Measurements from ENCODE around the gene EMC7. TPM values are rescaled to one million over a fixed set of nuclear protein-coding genes. Genes with fewer than 3 reads are reported as not detected.

Gene EMC7
- total and polyA plus RNA-seq, 2 of the 13 experiments (the other 11 are each of a cell fraction or from before 2014, with no cell fraction given), result 46.8 to 113 TPM

DNA sequence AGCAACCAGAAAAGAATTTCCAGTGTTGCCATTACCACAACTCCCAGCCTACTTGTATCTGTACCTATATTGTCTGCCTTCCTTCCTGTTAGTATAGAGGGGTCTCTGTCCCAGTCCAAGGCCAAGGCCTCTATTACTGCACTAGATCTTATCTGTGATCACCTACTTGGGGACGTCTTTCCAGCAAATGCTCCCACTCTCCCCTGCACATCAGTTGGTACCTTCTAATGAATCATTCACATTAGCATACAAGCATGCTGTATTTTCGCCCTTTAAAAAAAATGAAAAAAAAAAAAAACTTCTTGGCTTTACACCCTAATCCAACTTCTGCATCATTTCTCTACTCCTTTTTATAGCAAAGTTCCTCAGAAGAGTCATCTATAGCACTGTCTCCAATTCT is 57.8 kb downstream of the EMC7 start:
- in situ Hi-C loops (cut with HindIII; ENCODE audit: extremely low pct_ligation_motif_present, low pct_unique_long_range_greater_than_20kb), result no loop called here
- DNase-seq (ENCODE audit: low spot score), result no peak
- WGBS (ENCODE audit: low lambda C conversion rate), result 14% methylated on average over 2 of the region's 2 CpGs

DNA sequence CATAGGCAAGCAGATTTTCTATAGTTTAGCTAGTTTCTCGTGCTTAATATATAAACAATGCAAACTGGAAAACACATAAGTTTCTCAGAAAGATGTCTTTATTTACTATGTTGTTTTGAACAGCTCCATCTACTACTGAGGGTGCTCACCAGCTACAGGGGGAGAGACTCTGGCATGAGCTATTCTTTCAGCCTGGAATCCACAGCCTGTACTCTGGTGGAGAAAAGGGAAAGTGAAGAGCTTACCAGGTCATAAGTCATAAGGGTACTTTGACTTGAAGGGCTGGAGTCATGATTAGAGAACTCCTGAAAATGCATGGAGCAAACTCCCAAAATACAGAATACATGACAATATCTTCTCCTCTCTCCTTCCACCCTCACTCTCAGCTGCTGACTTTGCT is 58.3 kb downstream of the EMC7 start:
- Histone ChIP-seq H3K27ac (ENCODE audit: extremely low read length, insufficient read depth, low read length) (no peak overlapping the region), H2AFZ (ENCODE audit: low read length) (no peak overlapping the region), H3K4me3 (replicated peaks in 1 of 3; ENCODE audit: insufficient read depth in 1 of 3, low read depth in 2 of 3, low read length in 3 of 3) (no peak overlapping the region), H3K9me3 (ENCODE audit: low read length) (no peaks in the 10 kb centered on the region), H3K79me2 (ENCODE audit: insufficient read depth, low read length) (no peaks in the 10 kb centered on the region), H3K36me3 (replicated peaks in 1 of 2; ENCODE audit: control insufficient read depth in 1 of 2, insufficient read depth in 2 of 2, low read length in 2 of 2) (no peaks in the 10 kb centered on the region), H4K20me1 (ENCODE audit: insufficient read depth, low read length) (no peaks in the 10 kb centered on the region), H3K4me1 (ENCODE audit: insufficient read depth, low read length) (peaks cover 33% of the 10 kb centered on the region), H3K27me3 (ENCODE audit: control insufficient read depth in 1 of 2, insufficient read depth in 2 of 2, low read length in 2 of 2) (no peaks in the 10 kb centered on the region; a peak in 2 of 5 replicates), H3K9ac (ENCODE audit: insufficient read depth, low read depth, low read length) (no peak overlapping the region), H3K4me2 (ENCODE audit: low read depth, low read length) (no peak overlapping the region)
- 13% methylated on average over 1 of the region's 1 CpG for WGBS (ENCODE audit: low lambda C conversion rate)
- intact Hi-C loops (cut with micrococcal nuclease; ENCODE audit: unreplicated experiment) (no loop called here), in situ Hi-C loops (cut with HindIII; ENCODE audit: extremely low pct_ligation_motif_present, low pct_unique_long_range_greater_than_20kb) (no loop called here)
- ATAC-seq (no peak), FAIRE-seq (no peak), DNase-seq (ENCODE audit: low spot score) (no peak)
- ChIA-PET POLR2A (no interaction called here), CTCF (ENCODE audit: low intra/inter-chr PET ratio, low total read pairs) (no interaction called here)
- TF ChIP-seq, protein P1, sequence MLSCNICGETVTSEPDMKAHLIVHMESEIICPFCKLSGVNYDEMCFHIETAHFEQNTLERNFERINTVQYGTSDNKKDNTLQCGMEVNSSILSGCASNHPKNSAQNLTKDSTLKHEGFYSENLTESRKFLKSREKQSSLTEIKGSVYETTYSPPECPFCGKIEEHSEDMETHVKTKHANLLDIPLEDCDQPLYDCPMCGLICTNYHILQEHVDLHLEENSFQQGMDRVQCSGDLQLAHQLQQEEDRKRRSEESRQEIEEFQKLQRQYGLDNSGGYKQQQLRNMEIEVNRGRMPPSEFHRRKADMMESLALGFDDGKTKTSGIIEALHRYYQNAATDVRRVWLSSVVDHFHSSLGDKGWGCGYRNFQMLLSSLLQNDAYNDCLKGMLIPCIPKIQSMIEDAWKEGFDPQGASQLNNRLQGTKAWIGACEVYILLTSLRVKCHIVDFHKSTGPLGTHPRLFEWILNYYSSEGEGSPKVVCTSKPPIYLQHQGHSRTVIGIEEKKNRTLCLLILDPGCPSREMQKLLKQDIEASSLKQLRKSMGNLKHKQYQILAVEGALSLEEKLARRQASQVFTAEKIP (CRISPR knock-in tag; IDR thresholded peaks at IDR 0.05; ENCODE audit: borderline replicate concordance), result no peak
- TF ChIP-seq SMC3 (IDR thresholded peaks at IDR 0.05; ENCODE audit: low read length) (no peak), PCBP1 (IDR thresholded peaks at IDR 0.05; ENCODE audit: borderline replicate concordance, low read depth, low read length) (no peak)
- TF ChIP-seq, protein P2, sequence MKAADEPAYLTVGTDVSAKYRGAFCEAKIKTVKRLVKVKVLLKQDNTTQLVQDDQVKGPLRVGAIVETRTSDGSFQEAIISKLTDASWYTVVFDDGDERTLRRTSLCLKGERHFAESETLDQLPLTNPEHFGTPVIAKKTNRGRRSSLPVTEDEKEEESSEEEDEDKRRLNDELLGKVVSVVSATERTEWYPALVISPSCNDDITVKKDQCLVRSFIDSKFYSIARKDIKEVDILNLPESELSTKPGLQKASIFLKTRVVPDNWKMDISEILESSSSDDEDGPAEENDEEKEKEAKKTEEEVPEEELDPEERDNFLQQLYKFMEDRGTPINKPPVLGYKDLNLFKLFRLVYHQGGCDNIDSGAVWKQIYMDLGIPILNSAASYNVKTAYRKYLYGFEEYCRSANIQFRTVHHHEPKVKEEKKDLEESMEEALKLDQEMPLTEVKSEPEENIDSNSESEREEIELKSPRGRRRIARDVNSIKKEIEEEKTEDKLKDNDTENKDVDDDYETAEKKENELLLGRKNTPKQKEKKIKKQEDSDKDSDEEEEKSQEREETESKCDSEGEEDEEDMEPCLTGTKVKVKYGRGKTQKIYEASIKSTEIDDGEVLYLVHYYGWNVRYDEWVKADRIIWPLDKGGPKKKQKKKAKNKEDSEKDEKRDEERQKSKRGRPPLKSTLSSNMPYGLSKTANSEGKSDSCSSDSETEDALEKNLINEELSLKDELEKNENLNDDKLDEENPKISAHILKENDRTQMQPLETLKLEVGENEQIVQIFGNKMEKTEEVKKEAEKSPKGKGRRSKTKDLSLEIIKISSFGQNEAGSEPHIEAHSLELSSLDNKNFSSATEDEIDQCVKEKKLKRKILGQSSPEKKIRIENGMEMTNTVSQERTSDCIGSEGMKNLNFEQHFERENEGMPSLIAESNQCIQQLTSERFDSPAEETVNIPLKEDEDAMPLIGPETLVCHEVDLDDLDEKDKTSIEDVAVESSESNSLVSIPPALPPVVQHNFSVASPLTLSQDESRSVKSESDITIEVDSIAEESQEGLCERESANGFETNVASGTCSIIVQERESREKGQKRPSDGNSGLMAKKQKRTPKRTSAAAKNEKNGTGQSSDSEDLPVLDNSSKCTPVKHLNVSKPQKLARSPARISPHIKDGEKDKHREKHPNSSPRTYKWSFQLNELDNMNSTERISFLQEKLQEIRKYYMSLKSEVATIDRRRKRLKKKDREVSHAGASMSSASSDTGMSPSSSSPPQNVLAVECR (CRISPR knock-in tag; IDR thresholded peaks at IDR 0.05; ENCODE audit: borderline replicate concordance), result no peak
- BruUV-seq (replicated peaks), result no TSS peak

More for the DNA sequence above, 57.8 kb downstream of the EMC7 start:
- no peak for TF ChIP-seq RFX3 (CRISPR knock-in tag; IDR thresholded peaks at IDR 0.05)
- TF ChIP-seq ZFY (CRISPR knock-in tag; IDR thresholded peaks at IDR 0.05), result no peak
- TF ChIP-seq DMAP1 (CRISPR knock-in tag; IDR thresholded peaks at IDR 0.05), result no peak
- TF ChIP-seq ZNF143 (CRISPR knock-in tag; IDR thresholded peaks at IDR 0.05), result no peak
- no peak for TF ChIP-seq SOX6 (IDR thresholded peaks at IDR 0.05)
- no peak for TF ChIP-seq SOX6 (CRISPR knock-in tag; IDR thresholded peaks at IDR 0.05)
- intact Hi-C loops (cut with micrococcal nuclease; ENCODE audit: unreplicated experiment), result no loop called here
- Histone ChIP-seq H3K36me3 (replicated peaks in 1 of 2; ENCODE audit: control insufficient read depth in 1 of 2, insufficient read depth in 2 of 2, low read length in 2 of 2) (no peaks in the 10 kb centered on the region), H3K9ac (ENCODE audit: insufficient read depth, low read depth, low read length) (no peak overlapping the region), H3K9me3 (ENCODE audit: low read length) (no peaks in the 10 kb centered on the region), H3K4me1 (ENCODE audit: insufficient read depth, low read length) (peaks cover 33% of the 10 kb centered on the region), H4K20me1 (ENCODE audit: insufficient read depth, low read length) (no peaks in the 10 kb centered on the region), H3K79me2 (ENCODE audit: insufficient read depth, low read length) (no peaks in the 10 kb centered on the region), H3K4me3 (replicated peaks in 1 of 3; ENCODE audit: insufficient read depth in 1 of 3, low read depth in 2 of 3, low read length in 3 of 3) (no peak overlapping the region), H3K27me3 (ENCODE audit: control insufficient read depth in 1 of 2, insufficient read depth in 2 of 2, low read length in 2 of 2) (no peaks in the 10 kb centered on the region; a peak in 2 of 5 replicates), H3K4me2 (ENCODE audit: low read depth, low read length) (no peak overlapping the region), H2AFZ (ENCODE audit: low read length) (no peak overlapping the region), H3K27ac (ENCODE audit: extremely low read length, insufficient read depth, low read length) (no peak overlapping the region)
- FAIRE-seq (no peak), ATAC-seq (no peak)
- no TSS peak for BruUV-seq (replicated peaks)
- ChIA-PET POLR2A (no interaction called here), CTCF (ENCODE audit: low intra/inter-chr PET ratio, low total read pairs) (no interaction called here)

Data from HepG2 (cell line).